Fibroblast of lung (primary cell): ENCODE data around the gene ARHGAP44.

Source experiments
- CTCF ChIP-seq, 2 donors: IDR thresholded peaks in 1 of 2; conservative IDR thresholded peaks in 1 of 2; 1 replicate in 1 of 2; 2 replicates in 1 of 2; pipeline ENCODE4 v1.5.1; 2011 to 2012; ENCODE audit warnings: low read length in 2 of 2, control low read depth in 1 of 2, inconsistent platforms in 1 of 2, low read depth in 1 of 2, mild to moderate bottlenecking in 1 of 2
- EZH2 ChIP-seq: IDR thresholded peaks from 2 replicates; pipeline ENCODE4 v1.5.1; 2012; ENCODE audit warnings: low read length, control low read depth, mild to moderate bottlenecking; ENCODE audit errors: missing control alignments

- TF ChIP-seq CTCF (conservative IDR thresholded peaks at IDR 0.05 in 1 of 2, IDR thresholded peaks at IDR 0.05 in 1 of 2; ENCODE audit: low read depth in 1 of 2, low read length in 2 of 2): no peak
- no peak for TF ChIP-seq EZH2
These were observed 30.2 kb upstream of the ARHGAP44 start for GRCh38 chr17:12759090-12759489.
